ENCODE results near the gene GNG12. TPM values are rescaled to one million over a fixed set of nuclear protein-coding genes. Genes with fewer than 3 reads are reported as not detected.
A peak's percentile ranks its signal among the peaks of the same experiment; 100 is the strongest.

The GNG12 gene
- total and polyA plus RNA-seq, 9 of the 15 experiments (the other 6 are each of a cell fraction or from before 2014, with no cell fraction given), result 2.6 to 6.0 (median 4.1) TPM

- no peak for TF ChIP-seq ZNF3 (CRISPR knock-in tag; IDR thresholded peaks at IDR 0.05)
- no peak for TF ChIP-seq GTF2B (IDR thresholded peaks at IDR 0.05; ENCODE audit: extremely low read depth, insufficient read length)
- TF ChIP-seq THRA (IDR thresholded peaks at IDR 0.05), result no peak
- no peak for TF ChIP-seq DDX20 (tag; IDR thresholded peaks at IDR 0.05; ENCODE audit: low read depth)
- no peak for TF ChIP-seq ZNF224 (CRISPR knock-in tag; IDR thresholded peaks at IDR 0.05)
- no peak for TF ChIP-seq CREB1 (IDR thresholded peaks at IDR 0.05)
- no peak for TF ChIP-seq CREB1 (CRISPR knock-in tag; IDR thresholded peaks at IDR 0.05)
- no peak for TF ChIP-seq PTTG1 (tag; IDR thresholded peaks at IDR 0.05; ENCODE audit: low read depth)
- no peak for TF ChIP-seq DNMT1 (IDR thresholded peaks at IDR 0.05)
- peak; percentile 64 for TF ChIP-seq NFE2 (IDR thresholded peaks at IDR 0.05; ENCODE audit: low read depth)
- TF ChIP-seq ZNF277 (CRISPR knock-in tag; IDR thresholded peaks at IDR 0.05; ENCODE audit: borderline replicate concordance), result no peak
- no peak for TF ChIP-seq RREB1 (CRISPR knock-in tag; IDR thresholded peaks at IDR 0.05)
- TF ChIP-seq SPI1 (IDR thresholded peaks at IDR 0.05; ENCODE audit: borderline replicate concordance, low read depth, low read length), result peak; percentile 44; the same call in 1 of the 2 replicates
- TF ChIP-seq MTA1 (IDR thresholded peaks at IDR 0.05; ENCODE audit: borderline replicate concordance), result no peak
- TF ChIP-seq PML (IDR thresholded peaks at IDR 0.05; ENCODE audit: low read length), result no peak
- no peak for TF ChIP-seq ZNF408 (CRISPR knock-in tag; IDR thresholded peaks at IDR 0.05; ENCODE audit: low read depth)
- TF ChIP-seq MAZ (CRISPR knock-in tag; conservative IDR thresholded peaks at IDR 0.05 in 1 of 2, IDR thresholded peaks at IDR 0.05 in 1 of 2), result no peak
- TF ChIP-seq SETDB1 (IDR thresholded peaks at IDR 0.05; ENCODE audit: low read length), result no peak
- TF ChIP-seq EZH2 (IDR thresholded peaks at IDR 0.05; ENCODE audit: borderline replicate concordance, low read depth, low read length), result no peak
- TF ChIP-seq ZNF316 (IDR thresholded peaks at IDR 0.05), result peak; percentile 57
- no peak for TF ChIP-seq ILK (tag; IDR thresholded peaks at IDR 0.05; ENCODE audit: borderline replicate concordance, low read depth)
These were observed 5.1 kb upstream of the GNG12 start (continued) for GRCh38 chr1:67838180-67838910.

Data from K562 (cell line).